ENCODE measurements around the gene ZNF317. TPM values are rescaled to one million over a fixed set of nuclear protein-coding genes. Genes with fewer than 3 reads are reported as not detected.

Gene ZNF317
- total and polyA plus RNA-seq, 9 of the 15 experiments (the other 6 are each of a cell fraction or from before 2014, with no cell fraction given), result 17.3 to 43.2 (median 34.8) TPM

DNA sequence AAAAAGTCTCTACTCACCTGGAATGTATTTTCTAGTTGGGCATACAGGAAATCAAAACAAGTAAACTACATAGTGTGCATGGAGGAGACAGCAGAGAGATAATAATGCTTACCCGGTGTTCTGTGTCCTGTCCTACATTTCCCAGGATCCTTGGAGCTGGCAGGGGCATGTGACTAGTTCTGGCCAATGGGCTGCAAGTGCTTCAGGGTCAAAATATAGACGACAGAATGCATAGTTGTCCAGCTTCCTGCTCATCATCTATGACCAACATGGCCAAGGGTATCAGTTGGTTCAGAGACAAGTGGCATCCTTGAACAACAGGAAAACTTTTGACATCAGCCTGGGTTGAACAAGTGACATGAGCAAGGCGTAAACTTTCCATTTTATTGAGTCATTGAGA lies 8.5 kb downstream of the ZNF317 start:
- H3K4me3 ChIP-seq, result no peak overlapping the region
- H4K20me1 ChIP-seq (replicated peaks; ENCODE audit: control insufficient read depth, insufficient read depth, low read length), result no peaks in the 10 kb centered on the region
- TF ChIP-seq, protein P1, sequence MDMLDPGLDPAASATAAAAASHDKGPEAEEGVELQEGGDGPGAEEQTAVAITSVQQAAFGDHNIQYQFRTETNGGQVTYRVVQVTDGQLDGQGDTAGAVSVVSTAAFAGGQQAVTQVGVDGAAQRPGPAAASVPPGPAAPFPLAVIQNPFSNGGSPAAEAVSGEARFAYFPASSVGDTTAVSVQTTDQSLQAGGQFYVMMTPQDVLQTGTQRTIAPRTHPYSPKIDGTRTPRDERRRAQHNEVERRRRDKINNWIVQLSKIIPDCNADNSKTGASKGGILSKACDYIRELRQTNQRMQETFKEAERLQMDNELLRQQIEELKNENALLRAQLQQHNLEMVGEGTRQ (CRISPR knock-in tag; IDR thresholded peaks at IDR 0.05), result peak; percentile 57
- TF ChIP-seq, protein P2, sequence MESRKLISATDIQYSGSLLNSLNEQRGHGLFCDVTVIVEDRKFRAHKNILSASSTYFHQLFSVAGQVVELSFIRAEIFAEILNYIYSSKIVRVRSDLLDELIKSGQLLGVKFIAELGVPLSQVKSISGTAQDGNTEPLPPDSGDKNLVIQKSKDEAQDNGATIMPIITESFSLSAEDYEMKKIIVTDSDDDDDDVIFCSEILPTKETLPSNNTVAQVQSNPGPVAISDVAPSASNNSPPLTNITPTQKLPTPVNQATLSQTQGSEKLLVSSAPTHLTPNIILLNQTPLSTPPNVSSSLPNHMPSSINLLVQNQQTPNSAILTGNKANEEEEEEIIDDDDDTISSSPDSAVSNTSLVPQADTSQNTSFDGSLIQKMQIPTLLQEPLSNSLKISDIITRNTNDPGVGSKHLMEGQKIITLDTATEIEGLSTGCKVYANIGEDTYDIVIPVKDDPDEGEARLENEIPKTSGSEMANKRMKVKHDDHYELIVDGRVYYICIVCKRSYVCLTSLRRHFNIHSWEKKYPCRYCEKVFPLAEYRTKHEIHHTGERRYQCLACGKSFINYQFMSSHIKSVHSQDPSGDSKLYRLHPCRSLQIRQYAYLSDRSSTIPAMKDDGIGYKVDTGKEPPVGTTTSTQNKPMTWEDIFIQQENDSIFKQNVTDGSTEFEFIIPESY (CRISPR knock-in tag; IDR thresholded peaks at IDR 0.05), result no peak
- TF ChIP-seq ZNF561 (CRISPR knock-in tag; conservative IDR thresholded peaks at IDR 0.05), result no peak
- peak; percentile 91 for TF ChIP-seq NFYB (IDR thresholded peaks at IDR 0.05; ENCODE audit: extremely low read depth, insufficient read length)
- TF ChIP-seq, protein P3, sequence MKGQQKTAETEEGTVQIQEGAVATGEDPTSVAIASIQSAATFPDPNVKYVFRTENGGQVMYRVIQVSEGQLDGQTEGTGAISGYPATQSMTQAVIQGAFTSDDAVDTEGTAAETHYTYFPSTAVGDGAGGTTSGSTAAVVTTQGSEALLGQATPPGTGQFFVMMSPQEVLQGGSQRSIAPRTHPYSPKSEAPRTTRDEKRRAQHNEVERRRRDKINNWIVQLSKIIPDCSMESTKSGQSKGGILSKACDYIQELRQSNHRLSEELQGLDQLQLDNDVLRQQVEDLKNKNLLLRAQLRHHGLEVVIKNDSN (CRISPR knock-in tag; IDR thresholded peaks at IDR 0.05), result peak; percentile 51
- H3K27ac ChIP-seq (ENCODE audit: extremely low read depth, low read depth, low read length), result no peak overlapping the region
- in situ Hi-C loops (cut with MboI), result no loop called here
- H3K9me1 ChIP-seq (ENCODE audit: control insufficient read depth, insufficient read depth, low read length), result no peaks in the 10 kb centered on the region
- H3K4me1 ChIP-seq (replicated peaks in 1 of 2; ENCODE audit: control insufficient read depth in 2 of 2, insufficient read depth in 2 of 2, low read length in 2 of 2), result no peaks in the 10 kb centered on the region
- ATAC-seq (no peak), FAIRE-seq (no peak), DNase-seq (ENCODE audit: extremely low read depth in 1 of 4, low spot score in 3 of 4) (peak in 1 of 4 experiments; percentile 33)
- 93% methylated on average over 3 of the region's 3 CpGs for WGBS (ENCODE audit: insufficient coverage, low coverage, missing lambda C conversion rate)
- no peak overlapping the region for H3K4me2 ChIP-seq (ENCODE audit: insufficient read depth, low read length)
- no peak overlapping the region for H3K9ac ChIP-seq (ENCODE audit: insufficient read depth in 1 of 2, low read depth in 2 of 2, low read length in 2 of 2)
- H2AFZ ChIP-seq (ENCODE audit: low read depth, low read length), result no peak overlapping the region
- no peaks in the 10 kb centered on the region for H3K27me3 ChIP-seq (ENCODE audit: control insufficient read depth in 2 of 2, insufficient read depth in 2 of 2, low read length in 2 of 2)
- peaks cover 61% of the 10 kb centered on the region for H3K36me3 ChIP-seq (ENCODE audit: control insufficient read depth, insufficient read depth, low read length)
- CTCF ChIA-PET (ENCODE audit: low intra/inter-chr PET ratio), result interaction anchor here (0.7 kb wide), 1 partner anchor 12 kb away, joined by 3 read pairs; no protein-coding TSS in a partner anchor
- BruUV-seq (replicated peaks), result no TSS peak
- POLR2A ChIA-PET, result no interaction called here
- H3K79me2 ChIP-seq (ENCODE audit: control insufficient read depth, insufficient read depth, low read length), result peaks cover 97% of the 10 kb centered on the region
- peaks cover 24% of the 10 kb centered on the region for H3K9me3 ChIP-seq (replicated peaks; ENCODE audit: control insufficient read depth, insufficient read depth, low read depth, low read length)
- intact Hi-C loops (cut with micrococcal nuclease), result no loop called here
